K562 (cell line): ENCODE results near the gene CELA3A. TPM values are rescaled to one million over a fixed set of nuclear protein-coding genes. Genes with fewer than 3 reads are reported as not detected.

Experiments used
- C11orf30 ChIP-seq: fragments of 450-650 bp; IDR thresholded peaks from 2 replicates; pipeline ENCODE4 v1.6.1; 2016; ENCODE audit warnings: low read depth, mild to moderate bottlenecking
- EP300 ChIP-seq: IDR thresholded peaks from 2 replicates; pipeline ENCODE4 v1.6.1; 2012; ENCODE audit warnings: low read length, improper control_type of control experiment
- MGA ChIP-seq: fragments of 450-650 bp; IDR thresholded peaks from 2 replicates; pipeline ENCODE4 v1.6.1; 2016; ENCODE audit warnings: mild to moderate bottlenecking, moderate library complexity
- PTTG1 ChIP-seq: fragments of 450-650 bp; IDR thresholded peaks from 2 replicates; pipeline ENCODE4 v1.6.1; 2016; ENCODE audit warnings: low read depth, mild to moderate bottlenecking, missing genetic modification characterization, missing compliant biosample characterization
- ZNF668 ChIP-seq: fragments of 250-450 bp; sonication (Bioruptor Pico); IDR thresholded peaks from 2 replicates; pipeline ENCODE4 v1.8.0; 2022; ENCODE audit warnings: mild to moderate bottlenecking, inconsistent platforms
- polyA plus RNA-seq, 8 experiments: library from polyadenylated mRNA; depleted of rRNA in 4 of 8; stranded (reverse) in 5 of 8; unstranded in 3 of 8; fragments of >200 nt; fragmentation: Nextera tagmentation in 2 of 8; fragmentation: Illumina TruSeq in 1 of 8; extraction: Ambion mirVana in 2 of 8; extraction: Trizol in 1 of 8; gene quantifications; 2 replicates each; pipeline versions ENCODE4 v1.2.1 to v1.2.3, GENCODE V29; 2011 to 2014; ENCODE audit warnings: inconsistent platforms in 1 of 8, missing spikeins in 1 of 8
- total RNA-seq, 7 experiments: library from RNA; depleted of rRNA in 6 of 7; stranded (reverse); fragments of >200 nt in 6 of 7; fragmentation: Illumina TruSeq in 2 of 7; extraction: Trizol in 2 of 7; gene quantifications; 2 replicates each; pipeline versions ENCODE4 v1.2.1 to v1.2.3, GENCODE V29; 2011 to 2021; ENCODE audit warnings: low replicate concordance in 1 of 7

The CELA3A gene
- total and polyA plus RNA-seq, 9 of the 15 experiments (the other 6 are each of a cell fraction or from before 2014, with no cell fraction given), result 5.4 TPM; not detected in 8

GRCh38 chr1:22038036-22038435 is 36.6 kb downstream of the CELA3A start (continued):
- TF ChIP-seq MGA (0 out of 2 replicates have a peak, but pooled peaks have one; percentile 5), C11orf30 (peak; percentile 67; the same call in 1 of the 2 replicates), ZNF668 (CRISPR knock-in tag) (no peak), PTTG1 (no peak), EP300 (no peak)
